Activated CD4-positive, alpha-beta T cell treated with anti-CD3 and anti-CD28 coated beads for 4 hours (primary cell): Measurements from ENCODE around the gene C19orf12.

ENCODE experiments used
- DNase-seq, 2 donors: peaks; one replicate each; pipeline ENCODE4 v3.0.0-alpha.2; 2020

The C19orf12 gene

GRCh38 chr19:29695765-29696564 lies 19.1 kb downstream of the C19orf12 start:
- no peak for DNase-seq

- peak; percentile 79 to 82 for DNase-seq
These were observed 20.1 kb downstream of the C19orf12 start for GRCh38 chr19:29694669-29695627.

- no peak for DNase-seq
These were observed 20.9 kb downstream of the C19orf12 start for GRCh38 chr19:29694161-29694560.

GRCh38 chr19:29690842-29691241 lies 24.2 kb downstream of the C19orf12 start:
- peak; percentile 63 to 65 for DNase-seq

GRCh38 chr19:29687897-29688728 lies 26.9 kb downstream of the C19orf12 start:
- no peak for DNase-seq

- DNase-seq = no peak
These were observed 27.7 kb downstream of the C19orf12 start for GRCh38 chr19:29687244-29687896.

- no peak for DNase-seq
These were observed 28.7 kb downstream of the C19orf12 start for GRCh38 chr19:29686285-29686805.

GRCh38 chr19:29685326-29685725 lies 29.7 kb downstream of the C19orf12 start:
- DNase-seq = no peak

- no peak for DNase-seq
These were observed 32.1 kb downstream of the C19orf12 start for GRCh38 chr19:29683009-29683408.

GRCh38 chr19:29682236-29682895 lies 32.7 kb downstream of the C19orf12 start:
- no peak for DNase-seq

GRCh38 chr19:29681422-29682235 lies 33.4 kb downstream of the C19orf12 start:
- DNase-seq = no peak

GRCh38 chr19:29680937-29681336 lies 34.1 kb downstream of the C19orf12 start:
- no peak for DNase-seq

GRCh38 chr19:29680447-29680846 lies 34.6 kb downstream of the C19orf12 start:
- peak; percentile 67 to 75 for DNase-seq

- no peak for DNase-seq
These were observed 35.4 kb downstream of the C19orf12 start for GRCh38 chr19:29679598-29680210.

- no peak for DNase-seq
These were observed 36.5 kb downstream of the C19orf12 start for GRCh38 chr19:29678484-29679106.

- no peak for DNase-seq
These were observed 37.9 kb downstream of the C19orf12 start for GRCh38 chr19:29677001-29677817.

GRCh38 chr19:29676586-29676985 lies 38.5 kb downstream of the C19orf12 start:
- no peak for DNase-seq

GRCh38 chr19:29675650-29676186 lies 39.3 kb downstream of the C19orf12 start:
- DNase-seq = no peak
